Stimulated activated CD8-positive, alpha-beta memory T cell treated with anti-CD3 and anti-CD28 coated beads, Interleukin-12 subunit alpha, Interleukin-12 subunit beta, amount 100 ng/mL, for 24 hours (primary cell): Measurements from ENCODE around the gene RUNX2.

Experiments used
- DNase-seq: peaks from one replicate; pipeline ENCODE4 v3.0.0-alpha.2; 2020; ENCODE audit errors: extremely low read depth

RUNX2 gene

DNA sequence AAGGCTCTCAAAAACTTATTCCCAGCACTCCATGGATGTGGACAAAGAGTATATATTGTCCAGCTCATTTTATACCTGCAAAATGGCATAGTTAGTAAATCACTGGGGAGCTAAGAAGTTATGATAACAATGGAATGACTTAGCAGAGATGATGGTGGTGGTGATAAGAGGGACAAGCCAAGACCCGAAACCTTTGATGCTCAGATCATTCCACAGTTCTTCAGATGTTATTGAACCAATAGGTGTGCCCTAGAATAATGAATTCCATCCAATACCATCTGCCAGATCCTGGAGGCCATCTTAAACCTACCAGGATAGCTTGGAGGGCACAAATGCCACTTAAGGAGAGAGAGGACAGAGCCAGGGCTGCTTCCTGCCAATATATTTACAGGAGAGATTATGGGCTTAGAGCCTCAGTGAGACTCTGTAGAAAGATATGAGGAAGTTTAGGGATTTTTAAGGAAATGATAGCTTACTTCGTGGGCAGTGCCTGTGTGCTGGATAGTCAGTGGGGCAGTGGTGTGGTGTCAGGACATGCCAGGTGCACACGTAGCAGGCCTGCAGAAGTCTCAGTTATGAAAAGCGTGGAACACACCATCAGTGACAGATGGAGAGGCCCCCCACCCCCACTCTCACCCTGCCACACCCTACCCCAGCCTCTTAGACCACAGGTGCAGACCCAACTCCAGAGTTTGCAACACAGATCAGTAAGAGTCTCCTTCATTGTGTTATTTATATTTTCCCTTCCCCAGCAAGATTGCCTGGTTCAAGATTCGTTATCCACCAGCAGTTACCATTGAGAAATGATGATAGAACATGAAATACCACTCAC lies 259.3 kb downstream of the RUNX2 start:
- no peak for DNase-seq

DNA sequence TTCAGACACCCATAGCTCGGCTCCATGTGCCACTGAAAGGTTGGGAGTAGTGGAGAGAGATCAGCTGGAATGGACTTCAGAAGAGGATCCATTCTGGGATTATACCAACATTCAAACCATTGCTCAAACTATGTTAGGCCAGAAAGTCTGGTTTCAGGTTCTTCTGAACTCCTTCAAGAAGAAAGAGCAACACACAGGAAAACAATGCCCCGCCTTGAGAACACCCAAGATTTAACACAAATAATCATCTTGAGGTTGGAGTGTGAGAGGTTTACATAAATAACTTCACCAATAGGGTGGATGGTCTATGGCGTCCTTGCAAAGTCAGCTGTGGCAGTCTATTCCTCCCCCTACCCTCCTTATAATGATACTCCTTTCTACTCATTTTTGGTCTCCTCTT lies 261.2 kb downstream of the RUNX2 start:
- DNase-seq: no peak

- no peak for DNase-seq
Measured at GRCh38 chr6:45590226-45590625, 262.1 kb downstream of the RUNX2 start.

DNA sequence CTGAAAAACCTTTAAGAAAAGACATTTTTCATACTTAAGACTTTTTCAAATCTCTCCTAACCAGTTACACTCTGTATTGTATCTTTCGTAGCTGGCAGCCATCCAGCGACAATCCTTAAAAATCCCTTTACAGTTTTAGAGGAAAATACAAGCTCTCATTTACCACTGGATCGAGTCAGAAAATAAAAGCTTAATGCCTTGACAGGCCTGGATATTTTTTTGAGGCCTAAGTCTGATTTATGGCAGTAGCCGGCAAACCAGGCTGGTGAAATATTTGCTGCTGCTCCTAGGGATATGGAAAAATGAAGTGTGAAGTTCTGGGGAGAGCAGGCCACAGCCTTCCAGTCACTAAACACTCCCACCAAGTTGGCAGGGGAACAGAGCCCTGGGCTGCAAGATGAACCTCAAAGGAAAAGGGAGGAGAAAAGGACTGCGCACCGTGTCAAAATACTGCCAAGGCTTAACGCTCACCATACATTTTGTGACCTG lies 262.6 kb downstream of the RUNX2 start:
- DNase-seq: no peak

GRCh38 chr6:45591306-45591705 lies 263.2 kb downstream of the RUNX2 start:
- DNase-seq: no peak

DNA sequence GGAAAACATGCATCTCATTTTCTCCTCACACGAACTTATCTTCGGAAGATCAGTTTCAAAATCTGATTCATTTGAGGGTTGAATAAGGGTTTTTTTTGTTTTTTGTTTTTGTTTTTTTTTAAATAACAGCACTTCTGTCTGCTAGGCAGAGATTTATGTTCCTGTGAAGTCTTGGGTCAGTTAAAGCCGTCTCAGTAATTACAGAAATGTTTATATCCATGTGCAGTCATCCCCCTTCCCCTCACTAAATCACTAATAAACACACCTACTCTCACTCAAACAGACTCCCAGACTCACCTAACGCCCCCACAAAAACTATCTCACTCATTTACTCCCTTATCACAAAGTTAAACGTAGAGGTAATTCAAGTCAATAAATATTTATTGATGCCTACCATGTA lies 263.8 kb downstream of the RUNX2 start:
- DNase-seq: no peak

DNA sequence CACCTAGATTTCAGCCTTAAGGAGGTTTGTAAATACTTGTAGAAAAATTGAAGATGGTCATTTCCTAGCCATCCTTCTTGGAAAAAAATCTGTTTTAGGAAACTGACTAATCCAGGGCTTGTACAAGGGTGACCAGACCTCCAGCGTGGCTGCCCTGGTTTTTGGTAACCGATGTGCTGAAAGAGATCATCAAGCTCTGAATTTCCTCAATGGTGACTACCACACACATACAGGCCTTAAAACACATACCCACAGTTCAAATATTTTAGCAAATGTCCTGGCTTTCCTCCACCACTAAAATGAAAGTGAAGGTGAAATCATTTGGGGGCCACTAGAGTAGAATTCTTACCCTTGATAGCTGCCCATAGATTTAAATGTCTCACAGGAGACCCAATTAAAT lies 264.9 kb downstream of the RUNX2 start:
- DNase-seq: no peak

GRCh38 chr6:45595010-45595851 lies 267.1 kb downstream of the RUNX2 start:
- DNase-seq: no peak

- DNase-seq: no peak
Measured at GRCh38 chr6:45597424-45597823, 269.3 kb downstream of the RUNX2 start.

- no peak for DNase-seq
Measured at GRCh38 chr6:45599053-45599452, 270.9 kb downstream of the RUNX2 start.

DNA sequence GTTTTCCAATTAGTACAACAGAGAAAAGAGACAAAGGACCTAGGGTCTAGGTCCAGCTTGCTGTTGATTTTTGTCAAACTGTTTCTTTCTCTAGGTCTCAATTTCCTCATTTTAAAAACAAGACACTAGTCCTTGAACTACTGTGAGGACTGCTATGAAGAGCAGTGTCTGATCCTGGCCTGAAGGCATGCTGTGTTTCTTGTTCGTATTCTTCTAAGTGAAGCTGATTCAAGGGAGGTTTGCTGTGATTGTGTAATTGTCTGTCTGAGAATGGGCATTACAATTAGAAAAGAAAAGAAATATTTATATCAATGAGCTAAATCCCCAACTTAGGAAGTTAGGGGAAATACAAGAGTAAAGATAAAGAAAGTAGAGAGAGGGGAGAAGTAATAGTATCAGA lies 277.8 kb downstream of the RUNX2 start:
- DNase-seq: no peak

- DNase-seq: no peak
Measured at GRCh38 chr6:45606831-45607400, 278.8 kb downstream of the RUNX2 start.

GRCh38 chr6:45607798-45608197 lies 279.7 kb downstream of the RUNX2 start:
- no peak for DNase-seq

GRCh38 chr6:45608252-45608913 lies 280.3 kb downstream of the RUNX2 start:
- DNase-seq: no peak

DNA sequence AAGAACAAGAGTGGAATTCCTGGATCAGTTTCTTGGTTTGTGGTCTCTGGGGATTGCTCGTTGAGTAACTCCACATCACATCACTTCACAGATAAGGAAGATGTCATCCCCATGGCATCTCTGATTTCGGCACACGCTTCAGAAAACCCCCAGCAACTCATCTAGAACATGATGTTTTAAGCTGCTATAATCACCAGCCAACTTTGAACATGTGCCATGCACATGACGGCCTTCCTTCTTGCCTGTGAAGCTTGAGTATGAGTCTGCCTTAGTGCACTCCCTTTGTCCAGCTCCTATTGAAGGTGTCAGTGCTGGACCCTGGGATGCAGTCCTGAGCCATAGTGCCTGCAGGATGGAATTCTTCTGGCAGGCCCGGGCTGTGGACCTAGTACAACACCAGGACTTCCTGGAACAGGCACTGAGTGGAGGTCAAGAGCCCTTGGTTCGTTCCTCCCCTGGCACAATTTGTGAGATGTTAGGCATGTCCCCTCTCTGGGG lies 281.1 kb downstream of the RUNX2 start:
- DNase-seq: no peak

- no peak for DNase-seq
Measured at GRCh38 chr6:45610374-45610773, 282.2 kb downstream of the RUNX2 start.

DNA sequence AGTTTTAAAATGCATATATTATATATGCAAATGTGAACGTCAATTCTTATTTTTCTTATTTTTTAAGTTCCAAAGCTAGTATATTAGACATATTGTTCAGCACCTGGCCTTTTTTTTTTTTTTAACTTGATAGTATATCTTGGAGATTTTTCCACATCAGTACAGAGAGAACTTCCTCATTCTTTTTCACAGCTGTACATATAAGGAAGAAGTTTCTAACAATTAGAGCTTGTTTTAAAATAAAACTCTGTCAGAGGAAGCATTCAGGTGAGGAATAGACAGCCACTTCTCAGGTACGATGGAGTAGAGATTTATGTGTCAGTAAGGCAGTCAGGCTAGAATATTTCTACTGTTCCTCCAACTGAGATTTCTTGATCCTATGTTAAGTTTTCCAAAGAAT lies 282.7 kb downstream of the RUNX2 start:
- DNase-seq: no peak

GRCh38 chr6:45611491-45611890 lies 283.4 kb downstream of the RUNX2 start:
- no peak for DNase-seq

DNA sequence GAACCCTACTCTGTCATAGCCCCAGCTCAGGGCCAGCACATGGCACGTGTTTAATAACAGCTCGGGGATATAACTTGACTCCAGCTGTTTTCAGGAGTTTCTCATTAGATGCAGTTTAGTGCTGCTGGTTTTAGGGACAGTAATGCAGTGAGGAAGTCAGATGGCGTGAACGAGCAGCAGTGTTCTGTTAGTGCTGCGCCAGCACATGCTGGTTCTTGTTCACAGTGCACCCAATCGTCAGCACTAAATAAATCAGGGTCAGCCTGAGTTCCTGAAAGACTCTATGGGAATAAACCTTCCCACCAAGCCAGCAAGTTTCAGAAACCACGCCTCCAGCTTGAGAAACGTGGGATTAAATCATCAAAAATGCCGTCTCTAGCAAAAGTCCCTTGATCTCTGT lies 285.5 kb downstream of the RUNX2 start:
- no peak for DNase-seq

- DNase-seq: no peak
Measured at GRCh38 chr6:45614488-45615285, 286.6 kb downstream of the RUNX2 start.

DNA sequence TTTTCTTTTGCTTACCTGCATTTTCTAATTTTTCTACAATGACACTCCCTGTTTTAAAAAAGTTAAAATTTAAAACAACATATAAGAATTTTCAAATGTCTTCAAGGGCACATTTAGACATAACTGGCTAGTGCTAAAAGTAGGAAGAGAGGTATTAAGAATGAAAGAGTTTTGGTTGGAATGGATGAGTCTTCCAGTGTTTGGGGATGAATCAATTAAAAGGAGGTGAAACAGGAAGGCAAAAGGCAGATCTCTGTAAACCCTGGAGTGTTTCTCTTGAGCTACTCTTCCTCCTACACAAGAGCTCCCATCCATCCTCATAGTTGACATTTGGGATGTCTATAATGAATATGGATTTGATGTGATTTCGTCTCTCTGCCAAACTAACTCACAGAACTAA lies 288.1 kb downstream of the RUNX2 start:
- DNase-seq: no peak
